SK-N-SH (cell line): Measurements from ENCODE around the gene HLTF. TPM values are rescaled to one million over a fixed set of nuclear protein-coding genes. Genes with fewer than 3 reads are reported as not detected.

Experiments
- CTCF ChIA-PET: fragments of 300-600, 350-600 bp; formaldehyde crosslinking; extraction: SDS; loops from one replicate; lab custom pipeline; 2021; lab: Yijun Ruan, JAX
- POLR2A ChIA-PET: fragments of 350-600 bp; sonication (Branson Sonifier 250); formaldehyde crosslinking; extraction: SDS; loops from one replicate; lab custom pipeline; 2020; ENCODE audit warnings: antibody characterized with exemption, inconsistent platforms; lab: Yijun Ruan, JAX
- DNase-seq: peaks from one replicate; pipeline ENCODE4 v3.0.0; 2012
- H2AFZ ChIP-seq: fragments of 200-600 bp; sonication (generic); 2 replicates; pipeline ENCODE4 v1.8.1; 2016; ENCODE audit warnings: antibody characterized with exemption, mild to moderate bottlenecking, low read depth
- H3F3A ChIP-seq: fragments of 200-600 bp; sonication (generic); replicated peaks from 2 replicates; pipeline ENCODE3; 2016; ENCODE audit warnings: antibody characterized with exemption, mild to moderate bottlenecking; ENCODE audit not compliant: insufficient read depth
- H3K27ac ChIP-seq, 2 experiments: fragments of 200-500 bp in 1 of 2; fragments of 200-600 bp in 1 of 2; sonication (Bioruptor generic) in 1 of 2; sonication (generic), shearing (Covaris generic) in 1 of 2; 2 replicates each; pipeline versions ENCODE4 v1.5.1 to v1.6.1; 2014 to 2016; ENCODE audit warnings: low read depth in 2 of 2, inconsistent platforms in 1 of 2, low read length in 1 of 2, mild to moderate bottlenecking in 1 of 2, mixed read lengths in 1 of 2
- H3K27me3 ChIP-seq: fragments of 200-600 bp; sonication (generic), shearing (Covaris generic); 2 replicates; pipeline ENCODE4 v1.6.1; 2016; ENCODE audit warnings: mixed run types; ENCODE audit not compliant: insufficient read depth
- H3K36me3 ChIP-seq, 2 experiments: fragments of 200-500 bp in 1 of 2; fragments of 200-600 bp in 1 of 2; sonication (Bioruptor generic) in 1 of 2; sonication (generic) in 1 of 2; replicated peaks in 1 of 2; 2 replicates each; pipeline versions ENCODE3 to v1.5.1; 2014 to 2016; ENCODE audit warnings: low read length in 1 of 2, mild to moderate bottlenecking in 1 of 2; ENCODE audit not compliant: insufficient read depth in 2 of 2, control insufficient read depth in 1 of 2
- H3K4me1 ChIP-seq, 2 experiments: fragments of 200-500 bp in 1 of 2; fragments of 200-600 bp in 1 of 2; sonication (Bioruptor generic) in 1 of 2; sonication (generic), shearing (Covaris generic) in 1 of 2; 2 replicates each; pipeline versions ENCODE4 v1.5.1 to v1.6.1; 2014 to 2016; ENCODE audit warnings: low read depth in 1 of 2, low read length in 1 of 2, mixed run types in 1 of 2; ENCODE audit not compliant: insufficient read depth in 2 of 2, control insufficient read depth in 1 of 2
- H3K4me2 ChIP-seq: fragments of 200-600 bp; sonication (generic), shearing (Covaris generic); 2 replicates; pipeline ENCODE4 v1.6.1; 2017; ENCODE audit warnings: mixed run types
- H3K4me3 ChIP-seq, 2 experiments: fragments of 200-500 bp in 1 of 2; fragments of 200-600 bp in 1 of 2; sonication (Bioruptor generic) in 1 of 2; sonication (generic), shearing (Covaris generic) in 1 of 2; 2 replicates each; pipeline versions ENCODE4 v1.5.1 to v1.8.1; 2014 to 2016; ENCODE audit warnings: low read depth in 2 of 2, inconsistent platforms in 1 of 2, low read length in 1 of 2, mild to moderate bottlenecking in 1 of 2, mixed read lengths in 1 of 2, moderate library complexity in 1 of 2
- H3K79me2 ChIP-seq: fragments of 200-600 bp; sonication (generic); 2 replicates; pipeline ENCODE4 v1.8.1; 2017; ENCODE audit warnings: mild to moderate bottlenecking; ENCODE audit not compliant: insufficient read depth
- H3K9ac ChIP-seq: fragments of 200-600 bp; sonication (generic); 2 replicates; pipeline ENCODE4 v1.6.1; 2017; ENCODE audit warnings: mixed run types
- H3K9me2 ChIP-seq: fragments of 200-600 bp; sonication (generic); 2 replicates; pipeline ENCODE4 v1.6.1; 2017; ENCODE audit warnings: mixed run types
- H3K9me3 ChIP-seq: fragments of 200-600 bp; sonication (generic); 2 replicates; pipeline ENCODE4 v1.6.1; 2017; ENCODE audit warnings: mixed run types, mild to moderate bottlenecking, moderate library complexity
- H4K20me1 ChIP-seq: fragments of 200-600 bp; sonication (generic); 2 replicates; pipeline ENCODE4 v1.6.1; 2017; ENCODE audit warnings: mild to moderate bottlenecking, mixed run types; ENCODE audit not compliant: insufficient read depth
- CTCF ChIP-seq: fragments of 200-600 bp; sonication (generic); IDR thresholded peaks from 2 replicates; pipeline ENCODE4 v1.6.1; 2017; ENCODE audit warnings: antibody characterized with exemption, mild to moderate bottlenecking, moderate library complexity
- ELF1 ChIP-seq: IDR thresholded peaks from 2 replicates; pipeline ENCODE4 v1.4.0; 2012
- EP300 ChIP-seq, 2 experiments: IDR thresholded peaks; 2 replicates each; pipeline versions ENCODE4 v1.4.0 to v1.6.1; 2012; ENCODE audit warnings: borderline replicate concordance in 1 of 2, low read depth in 1 of 2, low read length in 1 of 2
- EZH2phosphoT487 ChIP-seq: fragments of 200-600 bp; sonication (generic); IDR thresholded peaks from 2 replicates; pipeline ENCODE4 v1.6.1; 2017; ENCODE audit warnings: low read depth, mixed run types, mild to moderate bottlenecking, antibody characterized with exemption, moderate library complexity, borderline replicate concordance
- FOSL2 ChIP-seq: IDR thresholded peaks from 2 replicates; pipeline ENCODE4 v1.4.0; 2012; ENCODE audit warnings: low read depth, mild to moderate bottlenecking, moderate library complexity, borderline replicate concordance
- FOXJ3 ChIP-seq: sonication (generic); formaldehyde crosslinking; IDR thresholded peaks from 2 replicates; pipeline ENCODE4 v1.5.1; 2020; ENCODE audit warnings: mild to moderate bottlenecking, missing genetic modification reagents
- GATA2 ChIP-seq: sonication (generic); formaldehyde crosslinking; IDR thresholded peaks from 2 replicates; pipeline ENCODE4 v1.5.0; 2020; ENCODE audit warnings: mild to moderate bottlenecking, missing genetic modification reagents
- JUND ChIP-seq: IDR thresholded peaks from 2 replicates; pipeline ENCODE4 v1.4.0; 2012
- MAX ChIP-seq: IDR thresholded peaks from 2 replicates; pipeline ENCODE4 v1.4.0; 2012; ENCODE audit warnings: low read depth
- MEF2A ChIP-seq: IDR thresholded peaks from 2 replicates; pipeline ENCODE4 v1.4.0; 2012; ENCODE audit warnings: low read depth, borderline replicate concordance
- MXI1 ChIP-seq: IDR thresholded peaks from 2 replicates; pipeline ENCODE4 v1.6.1; 2012; ENCODE audit warnings: mild to moderate bottlenecking, low read depth, low read length, improper control_type of control experiment
- NFIC ChIP-seq: IDR thresholded peaks from 2 replicates; pipeline ENCODE4 v1.4.0; 2012; ENCODE audit warnings: borderline replicate concordance
- NRF1 ChIP-seq: IDR thresholded peaks from 2 replicates; pipeline ENCODE4 v1.6.1; 2012; ENCODE audit warnings: low read depth, mild to moderate bottlenecking, low read length
- PBX3 ChIP-seq: IDR thresholded peaks from 2 replicates; pipeline ENCODE4; 2012
- RAD21 ChIP-seq: IDR thresholded peaks from 2 replicates; pipeline ENCODE4 v1.6.1; 2012; ENCODE audit warnings: mild to moderate bottlenecking, low read length
- RCOR1 ChIP-seq: fragments of 150-350 bp; IDR thresholded peaks from 2 replicates; pipeline ENCODE4 v1.6.1; 2017; ENCODE audit warnings: antibody characterized with exemption, low read length
- REST ChIP-seq: IDR thresholded peaks from 2 replicates; pipeline ENCODE4 v1.6.1; 2012; ENCODE audit warnings: mild to moderate bottlenecking, low read depth, low read length, moderate library complexity
- RXRA ChIP-seq: IDR thresholded peaks from 2 replicates; pipeline ENCODE4 v1.4.0; 2012; ENCODE audit warnings: low read depth, mild to moderate bottlenecking, borderline replicate concordance
- SMC3 ChIP-seq: IDR thresholded peaks from 2 replicates; pipeline ENCODE4 v1.6.1; 2012; ENCODE audit warnings: low read depth, low read length, improper control_type of control experiment
- TAF1 ChIP-seq: IDR thresholded peaks from 2 replicates; pipeline ENCODE4 v1.6.1; 2012; ENCODE audit warnings: low read depth, mild to moderate bottlenecking, low read length, moderate library complexity, borderline replicate concordance
- TCF12 ChIP-seq: IDR thresholded peaks from 2 replicates; pipeline ENCODE4 v1.4.0; 2012
- USF1 ChIP-seq: IDR thresholded peaks from 2 replicates; pipeline ENCODE4 v1.4.0; 2012; ENCODE audit warnings: low read depth, borderline replicate concordance
- ZBTB33 ChIP-seq: IDR thresholded peaks from 2 replicates; pipeline ENCODE4 v1.4.0; 2012; ENCODE audit warnings: low read depth, borderline replicate concordance
- WGBS: methylation state at CpG from one replicate; pipeline ENCODE4 v1.1.6; 2017; ENCODE audit warnings: low lambda C conversion rate; 5-methylcytosine and 5-hydroxymethylcytosine counted together
- polyA plus RNA-seq, 3 experiments: library from polyadenylated mRNA; depleted of rRNA; stranded (reverse); fragments of >200 nt; gene quantifications; 2 replicates each; pipeline ENCODE4 v1.2.3, GENCODE V29; 2012

Gene HLTF
- polyA plus RNA-seq, 1 of the 3 experiments (the other 2 are of a cell fraction): 10.1 TPM

GRCh38 chr3:149129326-149130205 lies 43.2 kb upstream of the HLTF start, which contains the start of gene HPS3:
Gene HPS3 (plus strand): TSS chr3:149129638. CDS start chr3:149129724, 86 bp downstream.
- H3K9ac ChIP-seq: peak within 1 kb of the TSS; percentile 67
- WGBS: 2% methylated on average over 34 of the region's 84 CpGs
- peak within 1 kb of the TSS; percentile 71 to 91 for H3K4me3 ChIP-seq
- no peaks in the 10 kb centered on the region for H3K9me3 ChIP-seq
- no peaks in the 10 kb centered on the region for H3K27me3 ChIP-seq
- peak within 1 kb of the TSS; percentile 73 for H3K4me2 ChIP-seq
- H3K4me1 ChIP-seq: peaks cover 0 to 5% of the 10 kb centered on the region in 2 experiments; a peak in 1 of 4 replicates
- CTCF ChIA-PET: interaction anchor here (0.6 to 3.0 kb wide), 11 partner anchors 9 to 189 kb away, joined by 3 to 24 read pairs (median 3); no protein-coding TSS in a partner anchor
- POLR2A ChIA-PET: interaction anchor here (0.9 kb wide), 1 partner anchor 31 kb away, joined by 3 read pairs; no protein-coding TSS in a partner anchor
- peak; percentile 96 for DNase-seq
- H3K79me2 ChIP-seq: peaks cover 41% of the 10 kb centered on the region; the same call in 1 of the 2 replicates
- H3K27ac ChIP-seq: peak within 1 kb of the TSS; percentile 54 to 83
- peaks cover 0 to 8% of the 10 kb centered on the region in 2 experiments for H3K36me3 ChIP-seq
- peaks cover 3% of the 10 kb centered on the region for H3F3A ChIP-seq
- no peaks in the 10 kb centered on the region for H4K20me1 ChIP-seq
- peak within 1 kb of the TSS; percentile 97 for H2AFZ ChIP-seq
- H3K9me2 ChIP-seq: no peaks in the 10 kb centered on the region
- TF ChIP-seq RCOR1: 0 out of 2 replicates have a peak, but pooled peaks have one; percentile 52
- no peak for TF ChIP-seq FOSL2
- no peak for TF ChIP-seq EZH2phosphoT487
- no peak for TF ChIP-seq SMC3
- TF ChIP-seq FOXJ3 (CRISPR knock-in tag): no peak
- TF ChIP-seq MXI1: peak; percentile 67
- TF ChIP-seq ZBTB33: no peak
- no peak for TF ChIP-seq REST
- peak; percentile 77; the same call in 1 of the 2 replicates for TF ChIP-seq TAF1
- peak; percentile 85 for TF ChIP-seq ELF1
- TF ChIP-seq GATA2 (CRISPR knock-in tag): no peak
- TF ChIP-seq TCF12: no peak
- TF ChIP-seq JUND: no peak
- no peak for TF ChIP-seq RAD21
- no peak for TF ChIP-seq PBX3
- TF ChIP-seq MAX: peak; percentile 51
- TF ChIP-seq EP300 (IDR thresholded peaks at IDR 0.05; ENCODE audit: borderline replicate concordance in 1 of 2, low read depth in 1 of 2, low read length in 1 of 2): no peak
- no peak for TF ChIP-seq RXRA
- TF ChIP-seq USF1: peak; percentile 96
- TF ChIP-seq MEF2A: no peak
- no peak for TF ChIP-seq CTCF
- peak; percentile 36; the same call in 1 of the 2 replicates for TF ChIP-seq NFIC
- TF ChIP-seq NRF1: 0 out of 2 replicates have a peak, but pooled peaks have one; percentile 7
